Gastrocnemius medialis (tissue), 4 donors: ENCODE measurements around the gene ABHD17B. TPM values are rescaled to one million over a fixed set of nuclear protein-coding genes. Genes with fewer than 3 reads are reported as not detected.

ENCODE experiments used
- ATAC-seq, 2 donors: fragments of 150-250 bp; one replicate each; pipeline ENCODE4 v1.9.1; 2016
- DNase-seq, 2 donors: peaks; one replicate each; pipeline ENCODE4 v3.0.0-alpha.2; 2019
- H3K27ac ChIP-seq, 4 donors: fragments of 200-600 bp; sonication (generic); 1 replicate in 1 of 4; 2 replicates in 3 of 4; pipeline ENCODE4 v1.5.1; 2016 to 2018; ENCODE audit warnings: mild to moderate bottlenecking in 2 of 4, moderate library complexity in 1 of 4
- H3K27me3 ChIP-seq, 3 donors: fragments of 200-600 bp; sonication (generic) in 2 of 3; 1 replicate in 1 of 3; 2 replicates in 2 of 3; pipeline versions ENCODE4 v1.5.1 to v1.6.0; 2016 to 2019; ENCODE audit warnings: mild to moderate bottlenecking in 1 of 3, moderate library complexity in 1 of 3
- H3K36me3 ChIP-seq, 2 donors: fragments of 200-600 bp; sonication (generic) in 1 of 2; one replicate each; pipeline ENCODE4 v1.5.1; 2017 to 2018
- H3K4me1 ChIP-seq, 2 donors: fragments of 200-600 bp; sonication (generic) in 1 of 2; one replicate each; pipeline ENCODE4 v1.5.1; 2016 to 2017; ENCODE audit warnings: mild to moderate bottlenecking in 2 of 2
- H3K4me3 ChIP-seq, 4 donors: fragments of 200-600 bp; sonication (generic) in 3 of 4; 1 replicate in 1 of 4; 2 replicates in 3 of 4; pipeline ENCODE4 v1.5.1; 2016 to 2019; ENCODE audit warnings: mild to moderate bottlenecking in 2 of 4
- H3K9me3 ChIP-seq, 3 donors: fragments of 200-600 bp; sonication (generic) in 2 of 3; 1 replicate in 1 of 3; 2 replicates in 2 of 3; pipeline ENCODE4 v1.5.1; 2016 to 2019
- CTCF ChIP-seq, 5 experiments: fragments of 450-650 bp in 3 of 5; fragments of 200-600 bp in 2 of 5; sonication (generic) in 2 of 5; IDR thresholded peaks in 4 of 5; conservative IDR thresholded peaks in 1 of 5; 1 replicate in 4 of 5; 2 replicates in 1 of 5; pipeline ENCODE4 v1.5.1; 2016 to 2019; ENCODE audit warnings: antibody characterized with exemption in 5 of 5, mild to moderate bottlenecking in 3 of 5, moderate library complexity in 3 of 5
- POLR2A ChIP-seq, 2 donors: fragments of 450-650 bp; IDR thresholded peaks; one replicate each; pipeline ENCODE4 v1.6.1; 2017; ENCODE audit warnings: antibody characterized with exemption in 2 of 2, mild to moderate bottlenecking in 2 of 2, moderate library complexity in 2 of 2
- in situ Hi-C, 4 donors: fragments of 200-750 bp; cut with MboI; loops; one replicate each; pipeline versions ENCODE4 v1.15.0 to v1.8.0; 2017; ENCODE audit warnings: low sequenced_read_pairs in 4 of 4
- intact Hi-C: fragments of 100-400 bp; cut with DNase I; formaldehyde crosslinking; loops from one replicate; pipeline ENCODE4 v1.15.1; 2023; ENCODE audit warnings: low total_unique reads
- total RNA-seq, 4 donors: library from RNA; depleted of rRNA; stranded (reverse); fragments of >200 nt; gene quantifications; one replicate each; pipeline versions ENCODE4 v1.1.0 to v1.2.3, GENCODE V29; 2016

ABHD17B gene
- total RNA-seq, 4 donors from 2014 or later = 20.7 to 35.0 (median 27.0) TPM

- Histone ChIP-seq H3K4me3 (no peak overlapping the region), H3K27ac (no peak overlapping the region), H3K9me3 (no peaks in the 10 kb centered on the region), H3K4me1 (no peaks in the 10 kb centered on the region), H3K36me3 (no peaks in the 10 kb centered on the region), H3K27me3 (no peaks in the 10 kb centered on the region)
- no peak for ATAC-seq
- no peak for DNase-seq
- in situ Hi-C loops = no loop called here
- TF ChIP-seq POLR2A (IDR thresholded peaks at IDR 0.05) = no peak
- no peak for TF ChIP-seq CTCF (IDR thresholded peaks at IDR 0.05 in 4 of 5, conservative IDR thresholded peaks at IDR 0.05 in 1 of 5)
- intact Hi-C loops = no loop called here
Observed at GRCh38 chr9:71830929-71831328, 80.1 kb downstream of the ABHD17B start.

GRCh38 chr9:71830153-71830552 lies 80.8 kb downstream of the ABHD17B start:
- DNase-seq = no peak
- H3K4me1 ChIP-seq = no peaks in the 10 kb centered on the region
- no peak for ATAC-seq
- no peak overlapping the region for H3K4me3 ChIP-seq
- TF ChIP-seq POLR2A (IDR thresholded peaks at IDR 0.05) = no peak
- TF ChIP-seq CTCF (IDR thresholded peaks at IDR 0.05 in 4 of 5, conservative IDR thresholded peaks at IDR 0.05 in 1 of 5) = no peak
- no peaks in the 10 kb centered on the region for H3K9me3 ChIP-seq
- intact Hi-C loops = no loop called here
- H3K36me3 ChIP-seq = no peaks in the 10 kb centered on the region
- in situ Hi-C loops = no loop called here
- no peaks in the 10 kb centered on the region for H3K27me3 ChIP-seq
- no peak overlapping the region for H3K27ac ChIP-seq

DNA sequence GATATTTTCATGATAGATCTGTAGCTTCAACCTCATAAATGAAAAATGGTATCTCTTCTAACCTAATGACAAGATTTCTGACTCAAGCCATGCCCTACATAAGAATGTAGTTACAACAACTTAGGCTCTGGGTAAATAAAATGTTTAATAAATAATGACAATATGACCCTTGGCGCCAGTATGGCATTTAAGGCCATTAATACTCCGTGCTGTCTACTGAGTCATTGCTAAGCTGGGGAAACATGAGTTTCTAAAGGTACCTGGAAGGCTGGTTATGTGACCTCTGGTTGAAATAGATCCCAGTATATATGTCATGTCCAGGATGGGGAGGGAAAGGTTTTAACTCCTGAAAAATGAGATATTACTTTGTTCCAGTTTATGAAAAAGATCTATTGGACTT lies 84.7 kb downstream of the ABHD17B start:
- in situ Hi-C loops = no loop called here
- no peaks in the 10 kb centered on the region for H3K4me1 ChIP-seq
- no peaks in the 10 kb centered on the region for H3K36me3 ChIP-seq
- intact Hi-C loops = no loop called here
- no peak overlapping the region for H3K4me3 ChIP-seq
- TF ChIP-seq CTCF (IDR thresholded peaks at IDR 0.05 in 4 of 5, conservative IDR thresholded peaks at IDR 0.05 in 1 of 5) (no peak), POLR2A (IDR thresholded peaks at IDR 0.05) (no peak)
- DNase-seq (no peak), ATAC-seq (no peak)
- H3K27ac ChIP-seq = no peak overlapping the region
- no peaks in the 10 kb centered on the region for H3K27me3 ChIP-seq
- no peaks in the 10 kb centered on the region for H3K9me3 ChIP-seq

DNA sequence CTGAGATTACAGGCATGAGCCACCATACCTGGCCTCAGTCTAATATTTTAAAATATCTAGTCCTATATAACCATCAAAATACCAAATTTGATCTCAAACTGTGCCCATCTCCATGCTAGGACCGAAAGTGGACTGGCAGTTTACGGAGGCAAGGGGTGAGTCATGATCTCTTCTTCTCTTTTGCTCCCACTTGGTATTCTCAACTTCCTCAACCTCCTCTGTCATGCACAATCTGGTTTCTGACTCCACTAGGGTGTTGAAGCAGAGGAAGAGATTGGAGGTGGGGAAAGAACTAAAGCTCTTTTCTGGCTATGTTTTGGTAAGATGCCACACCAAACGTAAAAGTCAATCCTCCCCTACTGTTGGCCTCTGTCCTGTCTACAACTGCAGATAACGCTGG lies 86.7 kb downstream of the ABHD17B start:
- Histone ChIP-seq H3K36me3 (no peaks in the 10 kb centered on the region), H3K9me3 (no peaks in the 10 kb centered on the region), H3K4me1 (no peaks in the 10 kb centered on the region), H3K27ac (no peak overlapping the region), H3K27me3 (no peaks in the 10 kb centered on the region), H3K4me3 (no peak overlapping the region)
- TF ChIP-seq CTCF (IDR thresholded peaks at IDR 0.05 in 4 of 5, conservative IDR thresholded peaks at IDR 0.05 in 1 of 5) = no peak
- TF ChIP-seq POLR2A (IDR thresholded peaks at IDR 0.05) = no peak
- no peak for ATAC-seq
- intact Hi-C loops (no loop called here), in situ Hi-C loops (loop anchor here in 3 of 4 donors (25.0 kb wide), 2 partner anchors 438 to 537 kb away; no protein-coding TSS in a partner anchor)
- no peak for DNase-seq

DNA sequence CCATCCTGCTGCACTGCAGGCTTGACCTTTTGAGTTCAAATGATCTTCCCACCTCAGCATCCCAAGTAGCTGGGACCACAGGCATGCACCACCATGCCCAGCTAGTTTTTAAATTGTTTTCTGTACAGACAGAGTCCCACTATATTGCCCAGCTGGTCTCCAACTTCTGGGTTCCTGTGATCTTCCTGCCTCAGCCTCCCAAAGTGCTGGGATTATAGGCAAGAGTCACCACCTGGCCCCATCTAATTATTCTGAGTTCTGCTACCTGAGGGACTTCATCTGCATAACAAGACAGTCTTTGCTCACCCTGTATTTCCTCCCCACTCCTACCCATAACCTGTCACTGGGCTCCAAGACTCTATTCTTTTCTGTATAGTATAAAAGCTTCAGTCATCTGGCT lies 88.1 kb downstream of the ABHD17B start:
- Histone ChIP-seq H3K4me1 (no peaks in the 10 kb centered on the region), H3K27me3 (no peaks in the 10 kb centered on the region), H3K4me3 (no peak overlapping the region), H3K27ac (no peak overlapping the region), H3K36me3 (no peaks in the 10 kb centered on the region), H3K9me3 (no peaks in the 10 kb centered on the region)
- DNase-seq = no peak
- intact Hi-C loops (no loop called here), in situ Hi-C loops (loop anchor here in 3 of 4 donors (25.0 kb wide), 2 partner anchors 439 to 536 kb away; no protein-coding TSS in a partner anchor)
- ATAC-seq = no peak
- TF ChIP-seq CTCF (IDR thresholded peaks at IDR 0.05 in 4 of 5, conservative IDR thresholded peaks at IDR 0.05 in 1 of 5) = no peak
